ENCODE data around the gene FAM174C. TPM values are rescaled to one million over a fixed set of nuclear protein-coding genes. Genes with fewer than 3 reads are reported as not detected.

The FAM174C gene
- total and polyA plus RNA-seq, 10 of the 15 experiments (the other 5 are each of a cell fraction or from before 2014, with no cell fraction given): 0.89 to 94.6 (median 43.6) TPM

GRCh38 chr19:1248139-1248785 lies 27.1 kb upstream of the FAM174C start, which contains the start of gene MIDN (continued):
- TF ChIP-seq RELB (IDR thresholded peaks at IDR 0.05; ENCODE audit: low read depth) (0 out of 2 replicates have a peak, but pooled peaks have one; percentile 31), RELA (IDR thresholded peaks at IDR 0.05; ENCODE audit: borderline replicate concordance, partially characterized antibody) (no peak), NRF1 (conservative IDR thresholded peaks at IDR 0.05; ENCODE audit: low read depth, low read length) (no peak), CEBPB (IDR thresholded peaks at IDR 0.05; ENCODE audit: borderline replicate concordance in 1 of 2, low read depth in 2 of 2, low read length in 2 of 2) (no peak), PKNOX1 (IDR thresholded peaks at IDR 0.05) (no peak), CBX3 (IDR thresholded peaks at IDR 0.05; ENCODE audit: borderline replicate concordance, low read depth) (no peak), ATF7 (IDR thresholded peaks at IDR 0.05; ENCODE audit: low read depth) (no peak), PBX3 (IDR thresholded peaks at IDR 0.05; ENCODE audit: insufficient replicate concordance, low read depth, low read length) (no peak)

All from GM12878 (cell line).